ENCODE results near the gene MFSD6L. TPM values are rescaled to one million over a fixed set of nuclear protein-coding genes. Genes with fewer than 3 reads are reported as not detected.

Gene MFSD6L
- total and polyA plus RNA-seq, 2 experiments from 2014 or later = not detected

DNA sequence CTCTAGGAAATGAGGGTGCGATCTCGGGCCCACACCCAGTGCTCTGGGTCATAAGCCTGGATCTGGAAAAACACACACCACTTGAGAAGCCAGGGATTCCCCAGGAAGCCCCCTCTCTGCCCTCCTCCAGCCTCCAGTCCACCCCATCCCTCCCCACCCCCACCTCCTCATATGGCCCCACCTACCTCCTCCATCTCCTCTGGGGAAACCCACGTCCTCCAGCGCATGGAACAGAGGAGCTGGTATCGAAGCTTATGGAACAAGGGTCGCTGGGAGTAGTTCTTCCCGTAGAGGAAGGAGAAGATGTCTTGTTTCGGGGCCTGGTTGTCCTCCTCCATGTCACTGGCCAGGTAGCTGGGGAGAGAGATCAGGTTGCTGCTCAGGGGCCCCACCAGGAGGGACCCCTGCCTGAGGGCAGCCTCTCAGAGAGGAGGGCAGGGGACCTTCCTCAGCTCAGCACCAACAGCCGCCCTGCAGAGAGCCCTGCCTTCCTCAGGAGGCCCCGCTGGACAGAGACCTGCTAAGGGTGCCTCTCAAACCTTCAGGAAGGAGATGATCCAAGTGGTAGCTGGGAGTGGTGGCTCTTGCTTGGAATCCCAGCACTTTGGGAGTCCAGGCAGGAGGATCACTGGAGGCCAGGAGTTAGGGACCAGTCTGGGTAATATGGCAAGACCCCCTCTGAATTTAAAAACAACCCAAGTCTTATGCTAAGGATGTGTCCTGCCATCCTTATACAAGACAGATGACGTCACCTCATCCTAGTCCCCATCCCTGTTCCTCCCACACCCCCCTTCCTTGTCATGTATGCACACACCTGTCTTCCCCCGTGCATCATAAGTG, 45.8 kb downstream of the MFSD6L start:
- H3K4me2 ChIP-seq (ENCODE audit: unreplicated experiment) = no peak overlapping the region
- no peaks in the 10 kb centered on the region for H4K20me1 ChIP-seq (ENCODE audit: insufficient read depth)
- 67% methylated on average over 11 to 12 of the region's 12 CpGs for WGBS, 2 experiments (ENCODE audit: low coverage in 1 of 2, low lambda C conversion rate in 2 of 2, missing lambda C conversion rate in 2 of 2)

DNA sequence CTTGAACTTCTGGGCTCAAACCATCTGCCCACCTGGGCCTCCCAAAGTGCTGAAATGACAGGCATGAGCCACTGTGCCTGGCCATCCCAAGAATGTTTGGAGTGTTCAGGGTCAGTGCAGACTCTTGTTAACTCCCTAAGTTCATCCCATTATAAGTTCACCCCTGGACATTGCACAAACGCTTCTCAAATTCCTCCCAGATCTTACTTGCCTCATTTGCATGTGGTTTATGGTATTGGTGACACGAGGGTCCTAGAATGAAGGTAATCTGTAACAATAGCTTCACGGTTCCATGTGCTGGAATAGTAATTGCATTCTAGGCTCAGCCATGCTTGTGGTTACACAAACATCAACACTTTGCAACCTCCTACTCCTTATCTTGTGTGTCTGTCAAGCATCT, 49.5 kb downstream of the MFSD6L start:
- no peak overlapping the region for H2AFZ ChIP-seq
- no peaks in the 10 kb centered on the region for H3K79me2 ChIP-seq (ENCODE audit: insufficient read depth)
- no peak overlapping the region for H3K27ac ChIP-seq
- DNase-seq = no peak
- no peak overlapping the region for H3K4me3 ChIP-seq
- no peaks in the 10 kb centered on the region for H3K9me2 ChIP-seq (ENCODE audit: insufficient read depth)
- WGBS, 2 experiments (ENCODE audit: low coverage in 1 of 2, low lambda C conversion rate in 2 of 2, missing lambda C conversion rate in 2 of 2) = 38 to 47% methylated on average over 3 of the region's 3 CpGs
- H3K9ac ChIP-seq = no peak overlapping the region
- H3K36me3 ChIP-seq (ENCODE audit: low read depth) = no peaks in the 10 kb centered on the region
- H3K9me3 ChIP-seq (ENCODE audit: low read depth) = no peaks in the 10 kb centered on the region
- H3K27me3 ChIP-seq (replicated peaks; ENCODE audit: insufficient read depth) = no peaks in the 10 kb centered on the region; the same call in 1 of the 2 replicates
- no peak overlapping the region for H3K4me2 ChIP-seq (ENCODE audit: unreplicated experiment)
- in situ Hi-C loops (cut with MboI) = loop anchor here (10.0 kb wide), 1 partner anchor 335 kb away; no protein-coding TSS in a partner anchor
- no peaks in the 10 kb centered on the region for H4K20me1 ChIP-seq (ENCODE audit: insufficient read depth)
- no peaks in the 10 kb centered on the region for H3F3A ChIP-seq (ENCODE audit: insufficient read depth)
- TF ChIP-seq EZH2phosphoT487 (IDR thresholded peaks at IDR 0.05; ENCODE audit: insufficient read depth, low read depth) (no peak), EZH2 (IDR thresholded peaks at IDR 0.05; ENCODE audit: insufficient read depth, poor library complexity, severe bottlenecking) (no peak)
- H3K4me1 ChIP-seq (ENCODE audit: insufficient read depth) = no peaks in the 10 kb centered on the region

More for the DNA sequence above, 45.8 kb downstream of the MFSD6L start:
- Histone ChIP-seq H3K4me1 (ENCODE audit: insufficient read depth) (no peaks in the 10 kb centered on the region), H3K79me2 (ENCODE audit: insufficient read depth) (no peaks in the 10 kb centered on the region), H3K9ac (no peak overlapping the region), H3K9me3 (ENCODE audit: low read depth) (no peaks in the 10 kb centered on the region), H3K27ac (no peak overlapping the region), H3K4me3 (no peak overlapping the region), H3F3A (ENCODE audit: insufficient read depth) (no peaks in the 10 kb centered on the region), H3K27me3 (replicated peaks; ENCODE audit: insufficient read depth) (peaks cover 6% of the 10 kb centered on the region; the same call in 1 of the 2 replicates), H3K36me3 (ENCODE audit: low read depth) (no peaks in the 10 kb centered on the region), H3K9me2 (ENCODE audit: insufficient read depth) (no peaks in the 10 kb centered on the region), H2AFZ (no peak overlapping the region)
- no peak for TF ChIP-seq EZH2phosphoT487 (IDR thresholded peaks at IDR 0.05; ENCODE audit: insufficient read depth, low read depth)
- TF ChIP-seq EZH2 (IDR thresholded peaks at IDR 0.05; ENCODE audit: insufficient read depth, poor library complexity, severe bottlenecking) = no peak
- no peak for DNase-seq
- in situ Hi-C loops (cut with MboI) = loop anchor here (10.0 kb wide), 1 partner anchor 339 kb away; no protein-coding TSS in a partner anchor

DNA sequence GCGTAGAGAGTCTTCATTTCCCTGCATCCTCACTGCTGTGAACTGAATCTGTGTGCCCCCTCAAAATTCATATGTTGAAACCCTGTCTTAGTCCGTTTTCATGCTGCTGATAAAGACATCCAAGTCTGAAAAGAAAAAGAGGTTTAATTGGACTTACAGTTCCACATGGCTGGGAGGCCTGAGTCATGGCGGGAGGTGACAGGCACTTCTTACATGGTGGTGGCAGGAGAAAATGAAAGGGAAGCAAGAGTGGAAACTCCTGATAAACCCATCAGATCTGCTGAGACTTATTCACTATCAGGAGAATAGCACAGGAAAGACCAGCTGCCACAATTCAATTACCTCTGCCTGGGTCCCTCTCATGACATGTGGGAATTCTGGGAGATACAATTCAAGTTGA, 51.4 kb downstream of the MFSD6L start:
- no peak overlapping the region for H3K9ac ChIP-seq
- no peak overlapping the region for H3K27ac ChIP-seq
- H3K9me2 ChIP-seq (ENCODE audit: insufficient read depth) = no peaks in the 10 kb centered on the region
- no peak for DNase-seq
- no peak overlapping the region for H3K4me2 ChIP-seq (ENCODE audit: unreplicated experiment)
- H3K9me3 ChIP-seq (ENCODE audit: low read depth) = no peaks in the 10 kb centered on the region
- H3K79me2 ChIP-seq (ENCODE audit: insufficient read depth) = no peaks in the 10 kb centered on the region
- in situ Hi-C loops (cut with MboI) = no loop called here
- no peak overlapping the region for H2AFZ ChIP-seq
- H3K27me3 ChIP-seq (replicated peaks; ENCODE audit: insufficient read depth) = no peaks in the 10 kb centered on the region; the same call in 1 of the 2 replicates
- TF ChIP-seq EZH2phosphoT487 (IDR thresholded peaks at IDR 0.05; ENCODE audit: insufficient read depth, low read depth) (no peak), EZH2 (IDR thresholded peaks at IDR 0.05; ENCODE audit: insufficient read depth, poor library complexity, severe bottlenecking) (no peak)
- H3F3A ChIP-seq (ENCODE audit: insufficient read depth) = no peaks in the 10 kb centered on the region
- H3K36me3 ChIP-seq (ENCODE audit: low read depth) = no peaks in the 10 kb centered on the region
- H3K4me1 ChIP-seq (ENCODE audit: insufficient read depth) = no peaks in the 10 kb centered on the region
- 70 to 72% methylated on average over 3 of the region's 3 CpGs for WGBS, 2 experiments (ENCODE audit: low coverage in 1 of 2, low lambda C conversion rate in 2 of 2, missing lambda C conversion rate in 2 of 2)
- H3K4me3 ChIP-seq = no peak overlapping the region
- no peaks in the 10 kb centered on the region for H4K20me1 ChIP-seq (ENCODE audit: insufficient read depth)

Other genes starting within 250 kb of the MFSD6L start
- 39.2 and 46.8 TPM in 2 replicates for gene MYH10, start 168.6 kb downstream of the MFSD6L start, total RNA-seq (2014; rRNA removed; shearing (Covaris generic))
- 69.5 and 76.8 TPM in 2 replicates for gene MYH10, start 168.6 kb downstream of the MFSD6L start, polyA plus RNA-seq (2016; fragmentation: Nextera tagmentation; extraction: Ambion mirVana)
- gene CCDC42, start 54.5 kb downstream of the MFSD6L start, total RNA-seq (2014; rRNA removed; shearing (Covaris generic)) = not detected in 2 replicates
- not detected in 2 replicates for gene CCDC42, start 54.5 kb downstream of the MFSD6L start, polyA plus RNA-seq (2016; fragmentation: Nextera tagmentation; extraction: Ambion mirVana)
- not detected in 2 replicates for gene SPDYE4, start 40.8 kb downstream of the MFSD6L start, total RNA-seq (2014; rRNA removed; shearing (Covaris generic))
- not detected in 2 replicates for gene SPDYE4, start 40.8 kb downstream of the MFSD6L start, polyA plus RNA-seq (2016; fragmentation: Nextera tagmentation; extraction: Ambion mirVana)
- gene PIK3R6, start 68.3 kb upstream of the MFSD6L start, total RNA-seq (2014; rRNA removed; shearing (Covaris generic)) = under 0.01 and 0.43 TPM in 2 replicates
- 0.46 and 0.63 TPM in 2 replicates for gene PIK3R6, start 68.3 kb upstream of the MFSD6L start, polyA plus RNA-seq (2016; fragmentation: Nextera tagmentation; extraction: Ambion mirVana)
- 0.11 TPM in 1 of 2 replicates, not detected in the other for gene PIK3R5, start 166.3 kb upstream of the MFSD6L start, total RNA-seq (2014; rRNA removed; shearing (Covaris generic))
- gene PIK3R5, start 166.3 kb upstream of the MFSD6L start, polyA plus RNA-seq (2016; fragmentation: Nextera tagmentation; extraction: Ambion mirVana) = not detected in 2 replicates
- gene NTN1, start 222.1 kb upstream of the MFSD6L start, total RNA-seq (2014; rRNA removed; shearing (Covaris generic)) = 0.11 TPM in 1 of 2 replicates, not detected in the other
- 0.06 and 0.21 TPM in 2 replicates for gene NTN1, start 222.1 kb upstream of the MFSD6L start, polyA plus RNA-seq (2016; fragmentation: Nextera tagmentation; extraction: Ambion mirVana)

All from GM23248 (cell line).